CMK (cell line): ENCODE measurements around the gene RGCC.
"Not testable (repeated sequence)": the region's sequence is repeated elsewhere in the genome, so short reads cannot be mapped to it uniquely, and the experiment has no call there.

Source experiments
- DNase-seq: peaks from one replicate; pipeline ENCODE4 v3.0.0-alpha.2; 2010; ENCODE audit warnings: low read depth

RGCC gene

DNA sequence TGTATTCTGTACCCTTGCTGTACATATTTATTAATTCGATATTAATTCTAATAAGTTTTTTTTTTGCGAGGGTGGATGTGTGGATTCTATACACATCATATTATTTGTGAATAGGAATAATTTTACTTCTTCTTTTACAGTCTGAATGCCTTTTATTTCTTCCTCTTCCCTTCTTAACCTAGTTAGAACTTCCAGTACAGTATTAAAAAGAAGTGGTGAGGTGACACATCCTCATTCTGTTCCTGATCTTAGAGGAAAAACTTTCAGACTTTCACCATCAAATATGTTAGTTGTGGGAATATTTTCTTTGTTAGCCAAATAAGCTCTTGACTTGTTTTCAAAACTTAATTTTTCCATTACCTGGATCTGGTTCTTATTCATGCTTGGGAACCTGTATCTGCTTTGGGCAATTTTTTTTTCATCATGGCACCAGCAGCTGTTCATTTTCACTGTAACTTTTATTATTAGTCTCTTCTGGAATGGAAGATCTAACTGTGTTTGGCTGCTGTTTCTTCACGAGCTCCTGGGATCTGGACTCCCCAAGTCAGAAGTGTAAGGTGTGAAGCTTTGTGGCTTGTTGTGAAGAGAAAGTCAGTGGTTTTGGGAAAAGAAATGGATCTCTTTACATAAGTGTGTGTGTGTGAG, 33.1 kb downstream of the RGCC start:
- DNase-seq, result no peak

DNA sequence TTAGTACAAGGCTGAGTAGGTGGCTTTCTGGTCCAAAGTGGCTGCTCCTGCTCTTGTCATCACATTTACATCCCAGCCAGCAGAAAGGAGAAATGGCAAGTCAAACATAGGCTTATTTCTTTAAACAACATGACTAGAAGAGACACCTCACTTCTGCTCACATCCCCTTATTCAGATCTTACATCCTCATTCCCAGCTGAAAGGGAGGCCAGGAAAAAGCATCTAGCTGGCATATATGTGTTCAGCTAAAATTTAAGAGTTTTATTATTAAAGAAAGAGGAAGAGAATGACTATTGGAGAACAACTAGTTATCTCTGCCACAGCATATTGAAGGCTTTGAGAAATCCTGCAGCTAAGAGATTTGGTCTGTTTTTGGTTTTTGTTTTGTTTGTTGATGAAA, 34.1 kb downstream of the RGCC start:
- no peak for DNase-seq

DNA sequence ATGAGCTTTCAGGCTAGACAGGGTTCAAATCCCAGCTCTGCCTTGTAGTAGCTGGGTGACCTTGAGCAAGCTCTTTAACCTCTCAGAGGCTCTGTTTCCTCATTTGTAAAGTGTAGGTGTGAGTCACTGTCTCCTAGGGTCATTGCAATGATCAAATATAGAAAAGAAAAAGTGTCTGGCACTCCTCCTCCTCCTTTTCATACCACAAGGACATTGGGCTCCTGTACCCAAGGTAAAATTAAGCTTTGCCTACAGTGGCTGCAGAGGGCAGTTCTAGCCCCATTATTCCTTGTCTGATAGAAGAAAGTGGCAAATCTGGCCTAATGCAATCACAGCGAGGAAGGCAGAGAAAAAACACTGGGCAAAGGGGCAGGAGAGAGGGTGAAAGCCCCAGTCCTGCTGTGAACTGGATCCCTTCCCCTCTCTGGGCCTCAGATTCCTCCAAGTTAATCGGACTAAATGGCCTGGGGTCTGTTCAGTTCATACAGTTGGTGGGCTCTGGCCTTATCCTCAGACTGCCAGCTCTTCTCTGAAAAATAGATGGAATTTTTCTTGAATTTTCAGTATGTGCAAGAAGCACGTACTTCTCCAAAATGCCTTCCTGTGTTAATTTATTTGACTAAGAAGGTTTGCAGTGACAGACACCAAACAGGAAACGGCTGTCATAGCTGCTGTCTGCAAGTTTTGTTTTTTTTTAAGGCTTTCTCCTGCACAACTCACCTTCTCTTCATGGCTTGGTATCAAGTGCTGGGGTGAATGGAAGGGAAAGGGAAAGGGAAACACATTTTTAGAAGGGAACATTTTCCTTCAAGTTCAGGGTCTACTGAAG, 35.3 kb downstream of the RGCC start:
- no peak for DNase-seq

DNA sequence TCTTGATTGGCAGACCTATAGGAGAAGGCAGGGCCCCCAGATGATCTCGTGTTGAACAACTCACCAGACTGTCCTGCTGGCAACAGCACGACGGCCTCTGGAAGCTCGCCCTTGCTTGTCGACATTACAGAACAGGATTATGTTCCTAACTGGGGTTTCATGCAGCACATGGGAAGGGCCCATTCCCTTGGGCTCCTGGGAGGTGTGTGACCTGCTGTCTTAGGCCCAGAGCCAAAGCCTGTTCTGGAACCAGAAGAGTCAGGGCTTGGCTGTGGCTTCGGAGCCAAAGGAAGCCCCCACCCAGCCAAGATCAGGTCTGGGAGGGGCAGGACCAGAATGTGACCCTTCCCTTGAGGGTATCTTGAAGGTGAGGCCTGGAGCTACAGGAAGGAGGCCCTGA, 36.9 kb downstream of the RGCC start:
- DNase-seq, result no peak

DNA sequence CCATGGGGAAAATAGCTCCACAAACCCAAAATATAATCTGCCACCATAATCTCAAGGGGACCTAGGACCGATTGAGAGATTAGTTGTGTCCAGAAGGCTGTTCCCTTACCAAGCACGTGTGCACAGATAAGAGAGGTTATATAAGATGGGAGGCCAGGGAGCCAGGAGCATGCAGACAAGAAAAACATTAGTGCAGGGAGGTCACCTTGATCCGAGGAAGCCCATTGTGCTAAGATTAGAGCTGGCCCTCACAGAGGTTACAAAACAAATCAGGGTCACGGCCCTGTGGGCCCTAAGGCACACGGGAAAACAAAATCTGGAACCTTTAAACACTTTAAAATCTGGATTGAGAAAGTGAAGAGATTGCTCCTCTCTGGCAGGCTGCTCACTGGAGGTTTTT, 37.7 kb downstream of the RGCC start:
- DNase-seq, result no peak

DNA sequence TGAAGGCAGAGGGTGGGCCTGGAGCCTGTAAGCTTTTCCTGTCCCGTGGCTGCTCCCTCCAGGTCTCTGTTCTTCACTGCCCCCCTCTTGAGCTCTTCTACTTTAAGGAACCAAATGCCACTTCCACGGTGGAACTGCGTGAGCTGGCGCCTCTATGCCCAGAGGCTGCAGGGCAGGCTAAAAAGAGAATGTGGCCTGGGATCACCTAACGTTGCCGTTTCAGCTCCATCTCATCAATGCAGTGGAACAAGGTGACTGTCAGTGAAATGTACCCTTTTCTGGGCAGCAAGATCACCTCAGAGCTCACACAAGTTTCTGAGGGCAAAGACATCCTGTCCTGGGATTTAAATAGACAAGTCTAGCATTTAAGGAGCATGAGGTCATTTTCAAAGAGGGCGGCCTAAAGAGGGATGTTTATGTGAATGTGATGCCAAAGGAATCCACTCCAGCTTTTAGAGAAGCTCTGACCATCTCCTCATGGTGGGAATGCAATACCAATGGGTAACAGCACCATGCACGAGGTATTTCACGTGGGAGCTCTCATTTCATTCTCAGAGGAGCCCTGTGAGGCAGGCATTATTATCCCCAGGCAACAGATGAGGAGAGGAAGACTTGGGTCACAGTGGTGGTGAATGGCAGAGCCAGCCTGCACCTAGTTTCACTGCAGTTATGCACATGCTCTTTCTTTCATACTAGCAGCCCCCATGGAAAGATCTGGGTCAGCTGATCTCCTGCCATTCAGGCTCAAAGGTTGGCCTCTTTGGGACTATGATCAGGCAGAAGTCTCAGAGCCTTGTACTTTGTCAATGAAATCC, 39.3 kb downstream of the RGCC start:
- no peak for DNase-seq

DNA sequence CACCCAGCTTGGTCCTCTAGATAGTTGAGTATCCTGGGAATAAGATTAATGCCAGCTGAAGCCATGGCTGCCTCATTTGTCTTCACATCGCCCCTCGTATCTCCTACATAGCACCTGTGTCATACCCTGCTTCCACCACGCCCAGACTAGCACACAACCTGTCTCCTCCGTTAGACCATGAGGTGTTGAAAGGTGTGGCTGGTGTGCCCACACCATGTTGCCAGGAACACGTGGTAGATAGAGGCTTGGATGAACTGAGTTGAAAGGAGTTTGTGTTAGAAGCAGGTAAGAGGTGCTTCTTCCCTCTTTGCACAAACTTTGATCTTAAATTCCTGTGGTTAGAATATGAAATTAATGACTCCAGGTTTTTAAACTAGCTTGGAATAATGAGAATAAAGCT, 40.1 kb downstream of the RGCC start:
- DNase-seq, result no peak

DNA sequence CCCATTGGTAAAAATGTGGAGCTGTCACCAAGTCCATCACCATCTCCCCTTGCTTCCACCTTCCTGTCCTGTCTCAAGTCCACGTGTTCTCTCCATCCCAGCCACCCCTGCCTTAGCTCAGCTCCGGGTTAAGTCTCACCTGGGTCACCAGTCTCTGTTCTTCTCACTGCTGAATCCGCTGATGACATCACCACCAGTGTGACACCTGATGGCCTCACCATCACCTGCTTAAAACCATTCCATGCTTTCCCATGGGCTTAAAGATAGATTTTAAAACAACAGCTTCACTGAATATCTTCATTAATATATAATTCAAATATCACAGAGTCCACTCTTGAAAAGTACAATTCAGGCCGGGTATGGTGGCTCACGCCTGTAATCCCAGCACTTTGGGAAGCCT, 42.1 kb downstream of the RGCC start:
- DNase-seq, result no peak

DNA sequence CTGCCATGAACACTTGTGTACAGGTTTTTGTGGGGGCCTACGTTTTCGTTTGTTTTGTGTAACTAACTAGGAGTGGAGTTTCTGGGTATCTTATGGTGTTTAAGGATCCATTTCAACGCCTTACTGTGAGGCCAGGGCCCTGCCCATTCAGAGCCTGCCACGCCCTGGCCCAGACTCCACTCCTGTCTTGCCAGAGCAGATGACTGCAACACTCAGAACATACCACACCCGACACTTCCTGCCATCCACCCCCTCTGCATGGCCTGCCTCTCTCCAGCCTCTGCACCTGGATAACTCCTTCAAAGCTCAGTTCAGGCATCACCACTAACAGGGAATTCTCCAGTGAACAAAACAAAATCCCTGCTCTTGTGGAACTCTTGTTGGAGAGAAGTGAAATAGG, 43.2 kb downstream of the RGCC start:
- no peak for DNase-seq

DNA sequence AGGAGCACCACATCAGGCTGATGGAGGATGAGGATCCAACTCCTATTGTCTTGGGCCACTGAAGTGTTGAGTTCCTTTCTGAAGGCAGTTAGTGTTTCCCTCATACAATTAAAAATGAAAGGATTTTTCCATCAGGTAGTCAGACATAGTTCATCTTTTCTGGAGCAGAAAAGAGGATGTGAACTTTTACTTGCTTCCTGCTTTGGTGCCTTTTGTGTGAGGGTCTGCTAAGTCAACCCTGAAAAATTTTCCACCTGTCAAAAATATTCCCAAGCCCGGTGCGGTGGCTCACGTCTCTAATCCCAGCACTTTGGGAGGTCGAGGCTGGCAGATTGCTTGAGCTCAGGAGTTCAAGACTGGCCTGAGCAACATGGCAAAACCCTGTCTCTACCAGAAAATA, 43.9 kb downstream of the RGCC start:
- DNase-seq, result no peak

DNA sequence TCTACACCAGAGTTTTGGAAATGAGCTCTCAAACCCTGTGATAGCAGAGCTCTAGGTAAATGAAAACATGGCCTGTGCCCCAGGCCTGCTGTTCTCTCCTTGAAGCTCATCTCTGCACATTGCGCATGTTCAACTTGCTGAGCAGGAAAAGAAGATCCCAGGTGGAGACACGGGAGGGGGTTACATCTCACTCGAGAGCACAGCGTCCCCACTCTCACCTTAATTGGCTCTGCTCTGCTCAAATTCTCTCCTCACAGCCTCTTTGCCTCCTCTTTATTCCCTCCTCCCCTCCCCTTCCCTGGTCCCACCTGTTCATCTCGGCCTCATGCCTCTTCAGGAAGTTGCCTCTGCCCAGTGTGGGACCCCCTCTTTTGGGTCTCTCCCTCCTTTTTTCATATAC, 44.7 kb downstream of the RGCC start:
- no peak for DNase-seq

DNA sequence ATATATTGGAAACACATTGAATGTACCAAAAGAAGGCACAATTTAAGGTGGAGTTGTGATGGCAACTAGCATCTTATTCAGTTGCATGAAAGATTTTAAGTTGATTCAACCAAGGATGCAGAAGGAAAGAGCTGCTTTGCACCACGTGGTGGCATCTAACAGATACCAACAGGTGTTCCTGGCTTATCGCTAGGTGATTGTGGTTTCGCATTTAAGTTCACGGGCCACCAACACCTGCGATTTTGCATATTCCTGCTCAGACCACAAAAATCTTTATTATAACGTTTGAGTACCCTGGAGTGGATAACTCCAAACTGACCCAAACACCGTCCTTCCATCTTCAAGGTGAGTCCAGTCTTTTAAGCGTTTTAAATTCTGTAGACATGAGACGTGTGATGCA, 45.3 kb downstream of the RGCC start:
- DNase-seq, result no peak

DNA sequence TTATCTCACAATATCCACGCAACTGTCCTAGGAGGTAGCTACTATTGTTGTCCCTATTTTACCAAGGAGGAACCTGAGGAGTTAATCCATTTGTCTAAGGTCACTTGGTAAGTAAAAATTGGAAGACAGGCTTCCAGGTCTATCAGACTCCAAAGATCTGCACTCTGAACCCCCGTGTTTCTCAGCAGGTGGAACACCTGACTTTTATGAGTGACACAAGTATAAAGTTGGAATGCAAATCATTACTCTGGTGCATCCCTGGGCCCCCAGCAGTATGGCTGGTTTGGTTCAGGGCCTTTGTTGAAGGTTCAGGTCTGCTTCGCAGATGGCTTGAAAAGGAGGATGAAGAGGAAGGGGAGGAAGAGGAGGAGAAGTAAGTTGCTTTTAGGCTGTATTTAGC, 46.0 kb downstream of the RGCC start:
- DNase-seq, result no peak

DNA sequence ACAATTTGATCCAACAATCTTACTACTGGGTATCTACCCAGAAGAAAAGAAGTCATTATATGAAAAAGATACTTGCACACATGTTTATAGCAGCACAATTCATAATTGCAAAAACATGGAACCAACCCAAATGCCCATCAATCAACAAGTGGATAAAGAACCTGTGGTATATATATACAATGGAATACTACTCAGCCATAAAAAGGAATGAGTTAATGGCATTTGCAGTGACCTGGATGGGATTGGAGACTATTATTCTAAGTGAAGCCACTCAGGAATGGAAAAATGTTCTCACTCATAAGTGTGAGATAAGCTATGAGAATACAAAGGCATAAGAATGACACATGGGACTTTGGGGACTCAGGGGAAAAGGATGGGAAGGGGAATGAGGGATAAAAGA, 47.3 kb downstream of the RGCC start:
- DNase-seq, result not testable (repeated sequence)

DNA sequence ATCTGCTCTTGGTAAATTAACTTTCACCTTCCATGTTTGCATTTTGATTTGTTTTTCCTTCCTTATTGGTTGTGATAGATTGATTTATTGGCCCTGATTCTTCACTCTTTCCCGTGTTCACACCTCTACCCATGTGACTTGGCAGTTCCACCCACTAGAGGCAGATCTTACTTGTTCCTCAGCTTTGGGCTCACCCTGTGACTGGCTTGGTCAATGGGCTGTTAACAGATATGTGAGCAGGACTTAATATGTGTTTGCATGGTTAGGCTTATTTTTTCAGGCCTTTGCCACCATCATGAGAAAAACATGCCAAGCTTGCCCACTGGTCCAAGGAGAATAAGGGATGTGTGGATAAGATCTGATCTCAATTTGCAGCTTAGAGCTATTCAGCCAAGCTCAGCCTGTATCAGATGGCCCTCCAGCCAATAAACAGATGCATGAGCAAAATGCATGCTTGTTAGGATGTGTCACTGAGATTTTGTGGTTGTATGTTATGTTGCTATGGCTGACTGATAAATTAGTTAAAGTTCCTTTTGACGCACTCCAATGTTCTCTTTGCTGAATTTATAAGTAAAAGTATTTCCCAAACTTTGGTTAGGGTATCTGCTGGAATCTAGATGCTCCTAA, 48.0 kb downstream of the RGCC start:
- no peak for DNase-seq

DNA sequence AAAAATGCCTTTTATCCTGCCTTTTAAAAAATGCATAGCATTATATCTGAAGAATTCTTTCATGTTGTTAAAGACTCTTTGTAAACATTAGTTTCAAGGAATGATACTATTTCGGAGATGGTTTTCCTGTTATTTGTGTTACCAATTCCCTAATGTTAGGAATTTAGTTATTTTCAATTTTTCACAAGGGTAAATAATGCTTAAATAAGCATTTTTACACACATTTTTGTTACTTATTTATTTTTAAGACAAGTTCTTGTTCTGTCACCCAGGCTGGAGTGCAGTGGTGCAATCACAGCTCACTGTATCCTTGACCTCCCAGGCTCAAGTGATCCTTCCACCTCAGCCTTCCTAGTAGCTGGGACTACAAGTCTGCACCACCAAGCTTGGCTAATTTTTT, 49.0 kb downstream of the RGCC start:
- no peak for DNase-seq

DNA sequence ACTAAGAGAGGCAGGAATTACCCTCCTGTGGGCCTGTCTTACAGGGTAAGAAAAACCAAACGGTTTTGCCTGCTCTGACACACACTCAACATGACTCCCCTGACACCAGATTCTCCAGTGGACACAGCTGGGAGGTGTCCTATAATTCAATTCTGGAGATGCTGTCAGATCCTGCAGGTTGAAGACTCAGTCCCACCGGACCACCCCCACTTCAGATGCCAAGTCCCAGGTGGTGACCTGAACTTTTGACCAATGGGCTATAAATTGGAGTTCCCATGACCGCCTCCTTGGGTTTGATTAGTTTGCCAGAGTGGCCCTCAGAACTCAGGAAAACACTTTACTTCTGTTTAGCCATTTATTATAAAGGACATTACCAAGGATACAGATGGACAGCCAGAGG, 52.6 kb downstream of the RGCC start:
- DNase-seq, result no peak

DNA sequence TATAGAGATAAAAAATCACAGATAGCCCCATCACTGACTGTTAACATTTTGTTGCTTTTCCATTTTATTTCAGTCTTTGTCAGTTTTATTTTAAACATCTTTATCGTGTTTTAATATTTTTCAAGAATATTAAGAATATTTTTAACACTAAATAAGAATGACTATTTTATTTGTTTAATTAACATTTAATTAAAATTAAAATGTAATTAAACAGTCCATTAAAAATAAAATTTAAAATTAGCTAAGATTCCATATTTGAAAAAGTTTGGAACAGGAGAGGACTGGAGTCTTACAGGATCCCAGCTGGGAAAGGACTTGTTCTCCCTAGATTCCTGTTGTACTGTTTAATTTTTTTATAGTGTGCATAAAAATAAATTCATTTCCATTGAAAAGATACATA, 54.5 kb downstream of the RGCC start:
- no peak for DNase-seq

DNA sequence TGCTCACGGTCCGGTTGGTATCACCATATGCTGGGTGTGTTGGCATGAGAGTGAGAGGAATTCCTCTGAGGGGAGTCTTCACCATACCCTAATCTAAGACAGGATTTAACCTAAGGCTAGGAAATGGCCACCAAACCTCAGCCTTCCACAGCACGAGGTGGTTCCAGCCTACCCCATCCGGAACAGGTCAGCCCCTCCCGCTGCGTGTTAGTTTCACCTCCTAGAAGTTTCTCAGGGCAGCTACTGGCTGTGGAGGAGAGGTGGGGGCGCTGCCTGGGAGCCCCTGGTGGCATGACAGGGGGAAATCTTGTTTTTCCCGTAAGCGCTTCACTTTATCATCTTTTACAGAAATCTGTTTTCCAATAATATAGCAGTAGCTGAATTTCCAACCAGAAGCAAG, 55.1 kb downstream of the RGCC start:
- no peak for DNase-seq

DNA sequence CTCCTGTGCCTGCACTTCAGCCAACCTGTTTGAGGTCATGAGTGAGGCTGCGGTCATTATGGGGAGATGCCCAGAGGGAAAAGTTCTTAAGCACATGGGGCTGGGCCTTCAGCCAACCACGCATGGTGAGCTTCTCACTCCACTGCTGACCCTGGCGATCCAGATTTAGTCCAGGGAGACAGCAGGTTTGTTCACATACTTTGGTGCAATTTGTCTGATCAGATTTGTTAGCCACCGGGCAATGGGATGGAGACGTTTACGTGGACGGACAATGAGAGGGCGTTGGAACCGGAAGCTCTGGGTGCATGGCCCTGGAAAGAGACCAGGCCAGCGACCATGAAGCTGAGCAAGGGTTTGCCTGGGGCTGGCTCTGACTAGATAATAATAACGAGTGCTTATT, 56.2 kb downstream of the RGCC start:
- no peak for DNase-seq

DNA sequence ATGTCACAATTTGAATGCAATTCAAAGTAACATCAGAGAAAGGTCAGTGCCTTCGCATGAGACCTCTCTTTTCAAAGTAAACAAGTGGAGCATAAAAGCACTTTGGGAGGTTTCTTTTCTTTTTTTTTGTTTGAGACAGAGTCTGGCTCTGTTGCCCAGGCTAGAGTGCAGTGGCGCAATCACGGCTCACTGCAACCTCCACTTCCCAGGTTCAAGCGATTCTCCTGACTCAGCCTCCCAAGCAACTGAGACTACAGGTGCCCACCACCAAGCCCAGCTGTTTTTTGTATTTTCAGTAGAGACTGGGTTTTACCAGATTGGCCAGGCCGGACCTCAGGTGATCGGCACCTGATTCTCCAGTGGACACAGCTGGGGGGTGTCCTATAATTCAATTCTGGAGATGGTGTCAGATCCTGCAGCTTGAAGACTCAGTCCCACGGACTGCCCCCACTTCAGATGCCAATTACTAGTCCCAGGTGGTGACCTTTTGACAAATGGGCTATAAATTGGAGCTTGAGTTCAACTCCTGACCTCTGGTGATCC, 57.6 kb downstream of the RGCC start:
- no peak for DNase-seq

DNA sequence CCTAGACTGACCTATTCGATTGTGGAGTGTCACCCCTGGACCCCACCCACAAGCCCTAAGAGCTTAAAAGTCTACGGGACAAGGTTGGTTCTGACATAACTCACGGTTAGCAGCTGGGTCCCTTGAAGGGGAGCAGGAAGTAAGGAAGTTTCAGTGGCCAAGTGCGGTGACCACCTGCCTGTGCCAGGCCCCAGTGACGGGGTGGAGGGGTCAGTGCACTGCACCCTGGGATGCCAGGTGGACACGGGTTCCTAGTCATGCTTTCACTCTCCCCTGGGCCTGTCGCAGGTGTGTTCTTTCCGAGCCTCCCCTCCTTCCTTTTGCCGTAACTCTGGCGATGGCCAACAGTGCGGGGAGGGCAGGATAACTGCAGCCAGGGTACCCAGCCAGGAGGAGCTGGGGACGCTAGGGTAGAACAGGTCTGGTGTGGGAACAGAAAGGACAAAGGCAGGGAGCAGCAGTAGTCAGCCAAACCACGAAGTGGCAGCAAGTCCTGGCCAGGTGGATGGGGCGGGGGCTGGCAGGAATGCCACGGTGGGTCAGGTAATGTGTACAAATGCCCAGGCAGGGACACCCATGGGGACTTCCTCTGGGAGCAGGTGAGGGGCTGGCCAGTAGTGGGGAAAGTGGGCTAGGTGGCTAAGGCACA, 58.3 kb downstream of the RGCC start:
- no peak for DNase-seq
